H1 (cell line): ENCODE measurements around the gene PLXNA3. TPM values are rescaled to one million over a fixed set of nuclear protein-coding genes. Genes with fewer than 3 reads are reported as not detected.

Source experiments
- MAFK ChIP-seq: IDR thresholded peaks from 2 replicates; pipeline ENCODE4 v1.6.1; 2012; ENCODE audit warnings: low read depth, mild to moderate bottlenecking, improper control_type of control experiment, low read length
- polyA plus RNA-seq, 7 experiments: library from polyadenylated mRNA; depleted of rRNA in 3 of 7; stranded (reverse) in 5 of 7; unstranded in 2 of 7; fragments of >200 nt in 5 of 7; fragments of 200-250 nt in 2 of 7; gene quantifications; 1 replicate in 5 of 7; 2 replicates in 1 of 7; 4 replicates in 1 of 7; pipeline versions ENCODE4 v1.2.1 to v1.2.3, GENCODE V29; 2011 to 2013; ENCODE audit warnings: missing spikeins in 2 of 7, mixed read lengths in 2 of 7
- total RNA-seq: library from RNA; stranded (reverse); fragmentation: NEBNext Ultra II Directional; extraction: Animal tissue kit (Norgen Biotek cat#: 25700); gene quantifications from 2 replicates; pipeline ENCODE4 v1.2.1, GENCODE V29; 2021

Gene PLXNA3
- total and polyA plus RNA-seq, 2 of the 8 experiments (the other 6 are each of a cell fraction or from before 2014, with no cell fraction given), result 10.7 to 18.2 TPM

- no peak for TF ChIP-seq MAFK
Measured at GRCh38 chrX:154487518-154488290, 29.6 kb downstream of the PLXNA3 start (continued).
